Measurements from ENCODE around the gene PLA2G1B.

Gene PLA2G1B

DNA sequence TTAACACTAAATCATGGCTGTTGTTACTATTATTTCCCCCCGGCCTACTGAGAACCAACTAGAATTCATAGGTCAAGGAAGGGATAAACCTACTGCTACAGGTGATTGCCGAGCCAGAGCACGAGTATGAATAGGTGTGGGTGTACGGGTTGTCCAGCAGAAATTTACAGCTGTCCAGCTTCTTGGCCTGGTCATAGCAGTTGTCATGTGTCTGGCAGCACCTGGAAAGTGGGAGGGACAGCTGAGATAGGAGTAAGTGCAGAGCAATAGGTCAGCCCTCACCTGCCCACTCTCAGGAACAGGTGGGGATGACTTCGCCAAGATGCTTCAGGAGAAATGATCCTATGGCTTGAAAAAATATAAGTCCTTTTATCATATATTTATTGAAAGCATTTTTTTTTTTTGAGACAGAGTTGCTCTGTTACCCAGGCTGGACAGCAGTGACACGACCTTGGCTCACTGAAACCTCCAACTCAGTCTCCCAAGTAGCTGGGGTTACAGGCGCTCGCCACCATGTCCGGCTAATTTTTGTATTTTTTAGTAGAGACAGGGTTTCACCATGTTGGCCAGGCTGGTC is 2.6 kb downstream of the PLA2G1B start:
- DNase-seq (ENCODE audit: low read depth in 2 of 2): no peak

GRCh38 chr12:120323772-120324171 is 3.8 kb downstream of the PLA2G1B start:
- no peak for DNase-seq (ENCODE audit: low read depth in 2 of 2)

GRCh38 chr12:120321382-120322202 is 6.0 kb downstream of the PLA2G1B start:
- DNase-seq (ENCODE audit: low read depth in 2 of 2): no peak

DNA sequence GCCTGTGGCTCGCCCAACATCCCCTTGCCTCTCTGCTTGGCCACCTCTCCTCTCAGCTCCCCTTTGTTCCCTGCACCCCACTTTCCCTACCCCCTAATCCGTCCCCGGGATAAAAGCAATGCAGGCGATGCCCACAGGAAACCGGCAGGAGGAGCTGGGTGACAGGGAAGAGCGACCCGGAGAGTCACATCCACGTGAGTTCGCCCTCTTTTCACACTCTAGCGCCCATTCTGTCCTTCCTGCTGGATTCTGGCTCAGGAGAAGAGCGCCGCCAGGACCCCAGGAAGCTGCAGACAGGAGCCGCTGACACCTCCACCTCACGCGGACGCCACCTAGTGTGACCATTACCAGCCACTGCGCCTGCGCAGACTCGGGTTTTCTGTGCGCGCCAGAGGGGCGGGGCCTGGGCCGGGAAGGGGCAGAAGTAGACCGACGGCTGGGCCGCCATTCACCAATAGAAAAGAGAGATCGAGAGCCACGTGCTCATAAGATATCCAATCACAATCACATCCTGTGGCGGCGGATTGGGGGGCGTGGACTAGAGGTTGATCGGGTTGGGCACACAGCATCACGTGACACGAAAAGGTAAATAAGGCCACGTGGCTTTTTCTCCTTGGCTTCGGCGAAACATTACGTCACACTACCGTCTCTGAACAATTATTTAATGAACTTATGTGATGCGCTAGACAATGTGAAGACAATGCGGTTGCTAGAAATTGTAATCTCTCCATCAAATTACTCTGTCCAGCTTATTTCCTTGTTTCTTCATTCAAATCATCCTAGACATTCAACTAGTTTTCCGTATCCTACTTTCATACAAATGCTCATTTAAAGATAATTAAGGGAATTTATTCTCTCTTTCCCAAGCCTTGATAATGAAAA is 10.1 kb downstream of the PLA2G1B start:
- DNase-seq (ENCODE audit: low read depth in 2 of 2): peak; percentile 99 to 100

GRCh38 chr12:120316798-120317223 is 10.8 kb downstream of the PLA2G1B start:
- DNase-seq (ENCODE audit: low read depth in 2 of 2): no peak

- no peak for DNase-seq (ENCODE audit: low read depth in 2 of 2)
Measured at GRCh38 chr12:120314220-120314619, 13.4 kb downstream of the PLA2G1B start.

DNA sequence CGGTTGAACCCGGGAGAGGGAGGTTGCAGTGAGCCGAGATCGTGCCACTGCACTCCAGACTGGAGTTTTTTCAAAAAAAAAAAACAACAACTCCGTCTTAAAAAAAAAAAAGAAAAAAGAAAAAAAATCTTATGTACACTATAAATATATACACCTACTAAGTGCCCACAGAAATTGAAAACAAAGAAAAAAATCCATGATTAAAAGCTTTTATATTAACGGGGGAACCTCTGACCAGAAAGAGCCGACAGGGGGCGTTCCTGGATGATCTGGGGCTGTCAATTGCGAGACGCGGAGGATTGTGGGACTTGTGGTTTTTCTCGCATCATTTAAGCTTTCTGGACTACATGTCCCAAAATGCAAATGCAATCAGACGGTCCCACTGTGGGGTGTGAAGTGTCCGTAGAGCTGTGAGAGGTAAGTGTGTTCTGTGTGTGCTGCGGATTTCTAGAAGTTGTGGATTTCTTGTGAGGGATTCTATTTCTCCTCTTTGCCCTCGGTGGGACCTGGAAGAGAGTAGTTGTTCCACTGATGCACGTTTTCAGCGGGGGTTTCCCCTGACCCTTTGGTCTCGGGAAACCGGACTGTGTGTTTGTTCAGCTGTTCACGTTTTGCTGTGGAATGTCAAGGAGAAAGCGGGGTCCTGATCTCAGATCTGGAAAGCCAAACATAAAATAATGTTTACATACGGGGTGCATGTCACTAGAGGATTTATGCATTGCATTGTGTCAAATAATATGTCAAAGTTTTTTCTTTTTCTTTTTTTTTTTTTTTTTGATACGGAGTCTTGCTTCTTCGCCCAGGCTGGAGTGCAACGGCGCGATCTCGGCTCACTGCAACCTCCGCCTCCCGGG is 25.4 kb downstream of the PLA2G1B start, which contains the start of gene SIRT4:
TSS of gene SIRT4 (plus strand) at position 360 of the 854 bp plus-strand sequence. CDS start 1,241 bp downstream, outside the sequence.
- DNase-seq (ENCODE audit: low read depth in 2 of 2): peak; percentile 65 to 82

- DNase-seq (ENCODE audit: low read depth in 2 of 2): peak; percentile 45 to 72
Measured at GRCh38 chr12:120292661-120293531, 34.7 kb downstream of the PLA2G1B start, which contains the start of gene RNU4-1. Gene RNU4-1 (minus strand): TSS chr12:120293237.

DNA sequence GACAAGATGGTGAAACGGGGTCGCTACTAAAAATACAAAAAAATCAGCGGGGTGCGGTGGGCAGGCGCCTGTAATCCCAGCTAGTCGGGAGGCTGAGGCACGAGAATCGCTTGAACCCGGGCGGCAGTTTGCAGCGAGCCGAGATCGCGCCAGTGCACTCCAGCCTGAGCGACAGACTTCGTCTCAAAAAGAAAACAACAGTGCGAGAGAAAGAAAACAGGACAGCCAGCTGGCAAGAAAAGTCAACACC is 35.2 kb downstream of the PLA2G1B start:
- DNase-seq (ENCODE audit: low read depth in 2 of 2): no peak

- DNase-seq (ENCODE audit: low read depth in 2 of 2): no peak
Measured at GRCh38 chr12:120290609-120291305, 36.8 kb downstream of the PLA2G1B start.

GRCh38 chr12:120287491-120287890 is 40.1 kb downstream of the PLA2G1B start:
- no peak for DNase-seq (ENCODE audit: low read depth in 2 of 2)

- DNase-seq (ENCODE audit: low read depth in 2 of 2): no peak
Measured at GRCh38 chr12:120286768-120287490, 40.6 kb downstream of the PLA2G1B start.

DNA sequence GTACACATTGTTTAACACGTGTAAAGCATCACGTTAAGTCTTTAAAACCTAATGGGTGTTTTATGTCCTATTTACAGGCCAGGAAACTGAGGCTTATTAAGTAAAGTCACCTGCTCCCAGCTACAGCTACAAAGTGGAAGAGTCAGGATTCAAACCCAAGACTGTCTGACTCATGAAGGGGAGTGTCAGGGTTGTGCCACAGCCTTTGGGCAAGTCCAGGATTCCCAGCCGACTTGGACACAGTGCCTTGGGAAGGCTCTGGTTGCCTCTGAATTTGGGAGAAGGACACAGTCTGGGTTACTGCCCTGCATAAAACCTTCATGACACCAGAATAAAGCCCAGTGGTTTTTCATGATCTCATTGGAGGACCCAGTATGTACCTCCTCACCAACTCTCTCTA is 43.2 kb downstream of the PLA2G1B start:
- DNase-seq (ENCODE audit: low read depth in 2 of 2): no peak

DNA sequence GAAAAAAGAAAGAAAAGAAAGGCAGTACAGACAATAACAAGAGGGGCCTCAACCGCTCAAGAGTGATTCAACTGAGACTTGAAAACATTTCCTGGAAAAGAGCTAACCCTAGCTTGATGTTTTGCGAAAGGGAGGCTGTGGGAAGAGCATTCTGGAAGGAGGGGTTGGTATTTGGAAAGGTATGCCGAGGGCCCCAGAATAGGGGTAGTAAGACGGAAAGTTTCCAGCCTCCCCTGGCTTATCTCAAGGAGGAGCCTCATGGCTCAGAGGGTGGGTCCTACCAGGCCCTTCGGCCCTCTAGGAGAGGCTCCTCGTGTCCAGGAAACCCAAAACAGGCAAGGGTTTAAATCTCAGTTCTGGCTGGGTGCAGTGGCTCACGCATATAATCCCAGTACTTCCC is 44.3 kb downstream of the PLA2G1B start:
- DNase-seq (ENCODE audit: low read depth in 2 of 2): no peak

DNA sequence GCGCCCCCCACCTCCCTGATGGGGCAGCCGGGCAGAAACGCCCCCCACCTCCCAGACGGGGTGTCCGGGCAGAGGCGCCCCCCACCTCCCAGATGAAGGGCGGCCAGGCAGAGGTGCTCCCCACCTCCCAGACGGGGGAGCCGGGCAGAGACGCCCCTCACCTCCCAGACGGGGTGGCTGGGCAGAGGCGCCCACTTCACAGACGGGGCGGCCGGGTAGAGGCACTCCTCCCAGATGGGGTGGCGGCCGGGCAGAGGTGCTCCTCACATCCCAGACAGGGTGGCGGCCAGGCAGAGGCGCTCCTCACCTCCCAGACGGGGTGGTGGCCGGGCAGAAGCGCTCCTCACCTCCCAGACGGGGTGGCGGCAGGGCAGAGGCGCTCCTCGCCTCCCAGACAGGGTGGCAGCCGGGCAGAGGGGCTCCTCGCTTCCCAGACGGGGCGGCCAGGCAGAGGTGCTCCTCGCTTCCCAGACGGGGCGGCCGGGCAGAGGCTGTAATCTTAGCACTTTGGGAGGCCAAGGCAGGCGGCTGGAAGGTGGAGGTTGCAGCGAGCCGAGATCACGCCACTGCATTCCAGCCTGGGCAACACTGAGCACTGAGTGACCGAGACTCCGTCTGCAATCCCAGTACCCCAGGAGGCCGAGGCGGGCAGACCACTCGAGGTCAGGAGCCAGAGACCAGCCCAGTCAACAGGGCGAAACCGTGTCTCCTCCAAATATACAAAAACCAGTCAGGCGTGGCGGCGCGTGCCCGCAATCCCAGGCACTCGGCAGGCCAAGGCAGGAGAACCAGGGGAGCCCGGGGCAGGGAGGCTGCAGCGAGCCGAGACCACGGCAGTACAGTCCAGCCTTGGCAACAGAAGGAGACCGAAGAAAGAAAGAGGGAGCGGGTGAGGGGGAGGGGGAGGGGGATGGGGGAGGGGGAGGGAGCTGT is 49.2 kb downstream of the PLA2G1B start:
- DNase-seq (ENCODE audit: low read depth in 2 of 2): no peak

- DNase-seq (ENCODE audit: low read depth in 2 of 2): no peak
Measured at GRCh38 chr12:120276734-120277133, 50.8 kb downstream of the PLA2G1B start.
